Measurements from ENCODE around the gene KL.

The KL gene

GRCh38 chr13:33087790-33088189 is 71.6 kb downstream of the KL start:
- DNase-seq: no peak

GRCh38 chr13:33089311-33089710 is 73.1 kb downstream of the KL start:
- DNase-seq: no peak

GRCh38 chr13:33090755-33091414 is 74.7 kb downstream of the KL start:
- DNase-seq: no peak

- DNase-seq: no peak
Observed at GRCh38 chr13:33091415-33091774, 75.2 kb downstream of the KL start.

GRCh38 chr13:33092073-33092987 is 76.1 kb downstream of the KL start:
- no peak for DNase-seq

GRCh38 chr13:33096886-33097605 is 80.8 kb downstream of the KL start:
- no peak for DNase-seq

- no peak for DNase-seq
Observed at GRCh38 chr13:33099860-33100259, 83.6 kb downstream of the KL start.

GRCh38 chr13:33100886-33101285 is 84.7 kb downstream of the KL start:
- no peak for DNase-seq

GRCh38 chr13:33101835-33102234 is 85.6 kb downstream of the KL start:
- no peak for DNase-seq

GRCh38 chr13:33103457-33103856 is 87.2 kb downstream of the KL start:
- no peak for DNase-seq

GRCh38 chr13:33105387-33106005 is 89.3 kb downstream of the KL start:
- no peak for DNase-seq

- no peak for DNase-seq
Observed at GRCh38 chr13:33106656-33107360, 90.6 kb downstream of the KL start.

- no peak for DNase-seq
Observed at GRCh38 chr13:33107361-33107760, 91.1 kb downstream of the KL start.

GRCh38 chr13:33108620-33109019 is 92.4 kb downstream of the KL start:
- DNase-seq: no peak

- DNase-seq: no peak
Observed at GRCh38 chr13:33109271-33109697, 93.1 kb downstream of the KL start.

- no peak for DNase-seq
Observed at GRCh38 chr13:33109801-33110200, 93.6 kb downstream of the KL start.

GRCh38 chr13:33110386-33110712 is 94.1 kb downstream of the KL start:
- DNase-seq: no peak

- no peak for DNase-seq
Observed at GRCh38 chr13:33110713-33111413, 94.6 kb downstream of the KL start.

GRCh38 chr13:33111414-33112110 is 95.3 kb downstream of the KL start:
- no peak for DNase-seq

GRCh38 chr13:33112766-33113165 is 96.5 kb downstream of the KL start:
- no peak for DNase-seq

GRCh38 chr13:33114146-33114545 is 97.9 kb downstream of the KL start:
- DNase-seq: no peak
